GM12874 (cell line): ENCODE measurements around the gene CD244.

Experiments used
- TF ChIP-seq, protein P1 (sequence below): IDR thresholded peaks from 2 replicates; pipeline ENCODE4 v1.5.1; 2011; ENCODE audit warnings: low read depth, mild to moderate bottlenecking, control low read depth, low read length, moderate library complexity; ENCODE audit not compliant: insufficient read depth

CD244 gene

GRCh38 chr1:160781186-160781766 lies 81.4 kb downstream of the CD244 start:
- TF ChIP-seq, protein P1, sequence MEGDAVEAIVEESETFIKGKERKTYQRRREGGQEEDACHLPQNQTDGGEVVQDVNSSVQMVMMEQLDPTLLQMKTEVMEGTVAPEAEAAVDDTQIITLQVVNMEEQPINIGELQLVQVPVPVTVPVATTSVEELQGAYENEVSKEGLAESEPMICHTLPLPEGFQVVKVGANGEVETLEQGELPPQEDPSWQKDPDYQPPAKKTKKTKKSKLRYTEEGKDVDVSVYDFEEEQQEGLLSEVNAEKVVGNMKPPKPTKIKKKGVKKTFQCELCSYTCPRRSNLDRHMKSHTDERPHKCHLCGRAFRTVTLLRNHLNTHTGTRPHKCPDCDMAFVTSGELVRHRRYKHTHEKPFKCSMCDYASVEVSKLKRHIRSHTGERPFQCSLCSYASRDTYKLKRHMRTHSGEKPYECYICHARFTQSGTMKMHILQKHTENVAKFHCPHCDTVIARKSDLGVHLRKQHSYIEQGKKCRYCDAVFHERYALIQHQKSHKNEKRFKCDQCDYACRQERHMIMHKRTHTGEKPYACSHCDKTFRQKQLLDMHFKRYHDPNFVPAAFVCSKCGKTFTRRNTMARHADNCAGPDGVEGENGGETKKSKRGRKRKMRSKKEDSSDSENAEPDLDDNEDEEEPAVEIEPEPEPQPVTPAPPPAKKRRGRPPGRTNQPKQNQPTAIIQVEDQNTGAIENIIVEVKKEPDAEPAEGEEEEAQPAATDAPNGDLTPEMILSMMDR: no peak

DNA sequence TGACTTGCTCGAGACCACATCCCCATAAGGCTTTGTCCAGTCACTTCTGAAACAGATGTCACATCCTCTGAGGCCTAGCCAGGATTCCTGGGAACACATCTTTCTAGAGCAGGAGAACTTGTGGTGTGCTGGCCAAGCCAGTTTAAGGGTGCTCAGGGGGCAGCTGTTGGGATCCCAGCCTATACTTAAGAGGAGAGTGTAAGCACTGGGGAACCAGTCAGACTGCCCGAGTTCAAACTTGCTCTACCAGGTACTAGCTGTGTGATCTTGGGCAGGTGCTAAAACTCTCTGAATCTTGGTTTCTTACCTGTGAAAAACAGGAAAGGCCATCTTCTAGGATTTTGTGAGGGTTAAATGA lies 82.3 kb downstream of the CD244 start:
- TF ChIP-seq, protein P1: no peak
